HUDEP-2 (cell line): ENCODE measurements around the gene CLDN3.
A peak's percentile ranks its signal among the peaks of the same experiment; 100 is the strongest.

Source experiments
- DNase-seq, 76 experiments: peaks; one replicate each; lab custom pipeline; 2025; ENCODE audit not compliant: unreplicated experiment in 76 of 76; lab: John Stamatoyannopoulos, UW

CLDN3 gene

GRCh38 chr7:73773700-73774517, 3.8 kb upstream of the CLDN3 start:
- DNase-seq = no peak

- no peak for DNase-seq
Observed at GRCh38 chr7:73770860-73771670, 995 bp upstream of the CLDN3 start.

GRCh38 chr7:73769481-73770001, 529 bp downstream of the CLDN3 start:
- DNase-seq = no peak

- DNase-seq = no peak
Observed at GRCh38 chr7:73768641-73769480, 1.2 kb downstream of the CLDN3 start.

GRCh38 chr7:73766556-73767229, 3.4 kb downstream of the CLDN3 start:
- no peak for DNase-seq

- DNase-seq = no peak
Observed at GRCh38 chr7:73762659-73762999, 7.4 kb downstream of the CLDN3 start.

- no peak for DNase-seq
Observed at GRCh38 chr7:73761854-73762658, 8.0 kb downstream of the CLDN3 start.

- DNase-seq = peak in 65 of 76 experiments; percentile 4 to 82 (median 42)
Observed at GRCh38 chr7:73758581-73759138, 11.4 kb downstream of the CLDN3 start.

GRCh38 chr7:73749931-73750776, 19.9 kb downstream of the CLDN3 start:
- DNase-seq = peak in 54 of 76 experiments; percentile 2 to 74 (median 30)

GRCh38 chr7:73746378-73746777, 23.7 kb downstream of the CLDN3 start:
- DNase-seq = no peak

GRCh38 chr7:73742753-73743641, 27.1 kb downstream of the CLDN3 start:
- no peak for DNase-seq

- no peak for DNase-seq
Observed at GRCh38 chr7:73742338-73742752, 27.7 kb downstream of the CLDN3 start.

- no peak for DNase-seq
Observed at GRCh38 chr7:73741600-73741999, 28.5 kb downstream of the CLDN3 start.

GRCh38 chr7:73740771-73741170, 29.3 kb downstream of the CLDN3 start:
- DNase-seq = no peak

- DNase-seq = no peak
Observed at GRCh38 chr7:73740212-73740611, 29.9 kb downstream of the CLDN3 start.

- DNase-seq = no peak
Observed at GRCh38 chr7:73739387-73739767, 30.7 kb downstream of the CLDN3 start.
